ENCODE results near the gene LRRC7.

LRRC7 gene

GRCh38 chr1:69592341-69592740 is 24.6 kb downstream of the LRRC7 start:
- DNase-seq: no peak

GRCh38 chr1:69595486-69595885 is 27.8 kb downstream of the LRRC7 start:
- no peak for DNase-seq

DNA sequence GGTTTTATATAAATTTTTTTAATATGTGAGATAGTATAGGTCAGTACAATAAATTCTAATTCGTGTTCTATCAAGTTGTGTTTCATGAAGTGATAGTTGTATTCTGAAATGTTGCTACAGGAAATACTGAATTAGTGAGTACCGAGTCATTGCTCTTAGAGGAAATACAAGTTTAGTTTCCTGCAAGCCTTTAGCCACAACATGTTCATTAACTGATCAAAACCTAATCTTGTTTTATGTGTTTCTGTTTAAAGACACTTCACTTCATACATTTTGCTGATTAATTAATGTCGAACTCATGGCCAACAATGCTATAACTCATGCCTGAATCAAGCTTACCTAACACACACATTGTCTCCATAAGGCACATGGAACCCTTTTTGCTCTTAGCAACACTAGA is 43.6 kb downstream of the LRRC7 start:
- DNase-seq: no peak

GRCh38 chr1:69613414-69613813 is 45.7 kb downstream of the LRRC7 start:
- no peak for DNase-seq

DNA sequence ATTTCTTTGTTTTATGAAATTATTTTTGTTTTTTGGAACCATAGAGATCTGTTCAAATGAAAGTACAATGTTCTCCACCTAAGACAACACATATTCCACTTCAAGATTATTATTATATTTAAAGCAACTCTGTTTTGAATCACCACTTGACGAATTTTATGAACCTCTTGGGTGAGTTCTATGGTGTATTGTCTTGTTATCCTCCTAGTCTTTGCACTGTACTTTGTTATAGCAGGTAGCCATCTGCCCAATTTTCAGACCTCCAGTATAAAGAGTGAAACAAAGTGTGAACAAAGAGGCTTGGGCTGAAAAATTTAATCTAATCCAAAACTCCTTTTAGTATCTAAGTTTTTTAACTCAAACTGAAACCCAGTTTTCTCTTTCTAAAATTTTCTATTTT is 71.0 kb downstream of the LRRC7 start:
- no peak for DNase-seq

DNA sequence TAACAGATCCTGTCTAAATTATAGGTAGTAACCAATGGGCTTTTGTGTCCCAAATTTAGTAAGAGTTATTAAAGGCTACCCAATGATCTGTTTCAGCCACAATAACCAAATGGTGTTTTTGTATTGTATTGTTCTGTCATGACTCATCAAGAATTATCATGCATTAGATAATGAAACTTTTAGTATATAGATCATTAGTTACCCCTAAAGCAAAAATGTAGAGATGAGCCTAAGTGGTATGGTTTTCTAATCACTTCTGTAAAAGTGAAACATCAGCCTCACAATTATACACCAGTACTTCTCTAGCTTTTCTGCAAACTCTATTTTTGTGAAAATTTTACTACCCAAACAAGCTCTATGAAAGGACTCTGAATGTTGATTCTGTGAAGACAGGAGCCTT is 71.4 kb downstream of the LRRC7 start:
- no peak for DNase-seq

GRCh38 chr1:69643266-69643665 is 75.5 kb downstream of the LRRC7 start:
- DNase-seq: no peak

DNA sequence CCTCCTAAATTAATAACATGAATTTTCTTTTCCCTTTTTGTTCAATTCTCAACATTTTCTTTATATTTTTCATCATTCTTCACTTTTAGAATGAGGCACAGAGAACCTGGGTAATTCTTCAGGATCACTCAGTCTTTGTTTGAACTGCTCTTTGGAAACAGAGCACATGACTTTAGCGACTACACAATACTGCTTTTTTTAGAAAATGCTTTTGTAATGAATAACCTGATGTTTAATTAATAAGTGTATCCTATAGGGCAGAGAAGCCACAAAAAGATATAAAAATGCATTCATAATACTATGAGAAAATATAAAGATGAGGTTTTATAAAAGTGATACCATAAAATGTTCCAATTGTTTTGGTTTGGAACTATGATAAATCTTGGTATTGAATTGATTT is 77.8 kb downstream of the LRRC7 start:
- no peak for DNase-seq

DNA sequence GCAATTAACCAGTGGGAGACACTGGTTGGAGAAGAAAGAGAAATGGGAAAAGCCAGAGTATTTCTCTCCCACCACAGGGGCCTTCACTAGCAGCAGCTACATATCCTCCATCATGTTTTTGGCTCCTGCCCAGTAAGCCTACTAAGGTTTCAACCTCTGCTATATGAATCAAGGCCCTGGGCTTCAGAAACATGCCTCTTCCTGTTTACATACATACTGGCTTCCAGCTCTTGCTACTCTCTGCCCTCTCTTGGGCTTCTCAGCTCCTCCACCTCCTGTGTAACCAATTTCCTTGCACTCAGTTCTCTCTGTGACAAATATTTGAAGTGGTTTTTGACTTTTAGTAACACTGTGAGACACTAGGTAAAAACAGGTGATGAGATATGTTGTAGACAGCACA is 80.8 kb downstream of the LRRC7 start:
- DNase-seq: no peak

GRCh38 chr1:69649383-69649990 is 81.8 kb downstream of the LRRC7 start:
- no peak for DNase-seq

- no peak for DNase-seq
These were observed 83.1 kb downstream of the LRRC7 start for GRCh38 chr1:69650779-69651178.

DNA sequence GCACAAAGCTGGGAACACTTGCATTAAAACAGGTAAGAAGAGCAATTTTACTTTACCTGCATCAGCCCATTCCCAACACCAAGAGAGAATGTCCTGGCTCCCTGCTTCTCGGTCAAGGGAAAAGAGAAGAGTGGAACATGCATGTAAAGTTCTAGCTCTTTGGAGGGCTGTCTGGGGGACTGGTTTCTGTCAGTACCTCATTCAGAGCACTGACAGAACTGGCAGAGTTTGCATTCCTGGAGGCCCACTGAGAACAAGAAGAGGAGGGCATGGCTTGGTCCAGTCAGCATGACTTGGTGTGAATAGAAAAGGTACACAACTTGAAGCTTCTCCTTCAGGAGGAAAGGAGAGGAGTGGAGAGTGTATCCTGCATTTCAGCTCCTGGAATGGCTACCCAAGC is 83.9 kb downstream of the LRRC7 start:
- no peak for DNase-seq

- no peak for DNase-seq
These were observed 90.2 kb downstream of the LRRC7 start for GRCh38 chr1:69657971-69658370.

GRCh38 chr1:69661686-69662085 is 94.0 kb downstream of the LRRC7 start:
- no peak for DNase-seq

- DNase-seq: no peak
These were observed 94.6 kb downstream of the LRRC7 start for GRCh38 chr1:69662321-69662720.

GRCh38 chr1:69671363-69672010 is 103.8 kb downstream of the LRRC7 start:
- DNase-seq: no peak

DNA sequence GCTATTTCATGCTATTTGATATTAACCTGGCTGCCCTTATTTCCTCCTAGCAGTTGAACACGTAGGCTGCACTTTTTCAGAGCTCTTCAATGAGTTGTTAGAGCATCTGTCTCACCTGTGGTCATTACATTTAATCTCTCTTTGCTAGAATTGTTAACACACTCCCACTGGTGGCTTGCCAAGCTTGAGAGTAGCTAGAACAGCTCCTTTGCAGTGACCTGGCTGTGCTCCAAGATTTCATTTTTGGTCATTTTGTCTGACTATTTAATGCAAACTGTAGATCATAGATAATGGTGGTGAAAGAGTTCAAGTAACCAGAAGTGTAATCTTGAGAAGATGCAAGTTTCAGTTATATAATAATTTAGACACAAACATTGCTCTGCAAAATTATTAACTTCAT is 105.6 kb downstream of the LRRC7 start:
- DNase-seq: no peak

- no peak for DNase-seq
These were observed 112.2 kb downstream of the LRRC7 start for GRCh38 chr1:69679965-69680364.

DNA sequence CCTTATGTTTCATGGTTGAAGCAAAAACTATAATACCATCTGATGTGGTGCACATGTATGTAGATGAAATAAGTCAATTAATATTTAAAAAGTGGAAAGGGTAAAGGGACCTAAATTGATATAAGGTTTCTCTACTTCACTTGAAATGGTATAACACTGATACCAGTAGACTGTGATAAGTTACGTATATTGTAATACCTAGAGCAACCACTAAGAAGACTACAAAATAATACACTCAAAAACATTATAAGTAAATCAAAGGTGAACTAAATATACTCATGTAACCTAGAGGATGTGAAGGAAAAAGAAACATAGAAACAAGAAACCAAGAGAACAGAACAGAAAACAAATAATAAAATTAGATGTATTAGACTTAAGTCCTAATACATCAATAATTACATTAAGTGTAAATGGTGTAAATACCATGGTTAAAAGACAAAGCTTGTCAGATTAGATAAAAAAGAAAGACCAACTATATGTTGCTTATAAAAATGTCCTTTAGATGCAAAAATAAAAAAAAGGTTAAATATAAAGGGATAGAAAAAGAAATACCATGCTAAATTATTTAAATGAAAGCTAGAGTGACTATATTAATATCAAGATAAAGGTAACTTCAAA is 118.8 kb downstream of the LRRC7 start:
- no peak for DNase-seq

DNA sequence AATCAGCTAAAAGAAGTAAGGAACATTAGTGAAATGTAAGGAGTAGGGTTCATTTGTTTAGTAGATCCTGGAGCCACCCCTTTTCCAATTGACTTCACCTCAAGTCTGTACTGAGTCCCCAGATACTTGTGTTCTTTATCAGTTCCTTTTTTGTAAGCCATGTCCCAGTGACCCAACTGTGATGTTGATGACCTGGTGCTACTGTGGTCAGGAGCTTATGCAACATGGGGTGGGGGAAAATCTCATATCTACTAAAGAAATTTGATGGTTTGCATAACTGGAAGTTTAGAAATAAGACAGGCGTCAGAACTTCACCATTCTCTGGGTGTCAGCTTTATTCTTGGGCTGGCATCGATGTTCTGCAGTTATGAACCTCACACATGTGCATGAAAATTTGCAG is 120.5 kb downstream of the LRRC7 start:
- DNase-seq: no peak

- DNase-seq: no peak
These were observed 123.5 kb downstream of the LRRC7 start for GRCh38 chr1:69691179-69691578.

GRCh38 chr1:69693921-69694675 is 126.4 kb downstream of the LRRC7 start:
- no peak for DNase-seq

- DNase-seq: no peak
These were observed 129.6 kb downstream of the LRRC7 start for GRCh38 chr1:69697340-69697739.

GRCh38 chr1:69700770-69701169 is 133.0 kb downstream of the LRRC7 start:
- peak; percentile 2 for DNase-seq
